22Rv1 (cell line): ENCODE results near the gene DENND5A.

ENCODE experiments used
- H3K27ac ChIP-seq: fragments of 450-650 bp; 2 replicates; pipeline ENCODE4 v1.5.1; 2017
- ZFX ChIP-seq: fragments of 450-650 bp; IDR thresholded peaks from 2 replicates; pipeline ENCODE4 v1.6.1; 2017; ENCODE audit warnings: antibody characterized with exemption, borderline replicate concordance
- TF ChIP-seq, protein P1 (sequence below): fragments of 450-650 bp; IDR thresholded peaks from 2 replicates; pipeline ENCODE4 v1.5.1; 2017; ENCODE audit warnings: mild to moderate bottlenecking

The DENND5A gene

GRCh38 chr11:9090488-9091043, 174.6 kb downstream of the DENND5A start:
- no peak for TF ChIP-seq ZFX
- TF ChIP-seq, protein P1, sequence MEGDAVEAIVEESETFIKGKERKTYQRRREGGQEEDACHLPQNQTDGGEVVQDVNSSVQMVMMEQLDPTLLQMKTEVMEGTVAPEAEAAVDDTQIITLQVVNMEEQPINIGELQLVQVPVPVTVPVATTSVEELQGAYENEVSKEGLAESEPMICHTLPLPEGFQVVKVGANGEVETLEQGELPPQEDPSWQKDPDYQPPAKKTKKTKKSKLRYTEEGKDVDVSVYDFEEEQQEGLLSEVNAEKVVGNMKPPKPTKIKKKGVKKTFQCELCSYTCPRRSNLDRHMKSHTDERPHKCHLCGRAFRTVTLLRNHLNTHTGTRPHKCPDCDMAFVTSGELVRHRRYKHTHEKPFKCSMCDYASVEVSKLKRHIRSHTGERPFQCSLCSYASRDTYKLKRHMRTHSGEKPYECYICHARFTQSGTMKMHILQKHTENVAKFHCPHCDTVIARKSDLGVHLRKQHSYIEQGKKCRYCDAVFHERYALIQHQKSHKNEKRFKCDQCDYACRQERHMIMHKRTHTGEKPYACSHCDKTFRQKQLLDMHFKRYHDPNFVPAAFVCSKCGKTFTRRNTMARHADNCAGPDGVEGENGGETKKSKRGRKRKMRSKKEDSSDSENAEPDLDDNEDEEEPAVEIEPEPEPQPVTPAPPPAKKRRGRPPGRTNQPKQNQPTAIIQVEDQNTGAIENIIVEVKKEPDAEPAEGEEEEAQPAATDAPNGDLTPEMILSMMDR, result no peak
- H3K27ac ChIP-seq, result peak overlapping the region; percentile 54; the same call in 1 of the 2 replicates

DNA sequence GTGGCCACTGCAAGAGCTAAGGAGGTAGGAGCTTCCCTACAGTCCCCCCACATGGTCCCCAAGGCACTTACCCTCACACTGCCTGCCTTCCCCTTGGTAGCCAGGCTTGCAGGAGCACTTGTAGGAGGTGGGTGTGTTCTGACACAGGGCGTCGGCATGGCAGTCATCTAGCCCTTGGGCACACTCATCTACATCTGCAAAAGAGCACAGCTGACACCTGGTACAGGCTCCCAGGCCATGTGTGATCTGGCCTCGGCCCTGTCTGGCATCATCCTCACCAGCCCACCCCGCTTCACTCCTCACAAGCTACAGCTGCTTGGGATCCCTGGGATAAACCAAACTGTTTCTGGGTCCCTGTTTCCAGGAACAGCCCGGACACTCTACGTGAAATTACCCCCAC, 175.5 kb downstream of the DENND5A start:
- peak overlapping the region; percentile 54 for H3K27ac ChIP-seq
- no peak for TF ChIP-seq ZFX
- TF ChIP-seq, protein P1, result no peak

GRCh38 chr11:9089061-9089460, 176.1 kb downstream of the DENND5A start:
- H3K27ac ChIP-seq, result peak overlapping the region; percentile 54
- TF ChIP-seq, protein P1, result no peak
- no peak for TF ChIP-seq ZFX
